GM18498 (cell line): ENCODE results near the gene SUMO2.

Experiments used
- ATAC-seq: cut with Tn5 transposase; IDR thresholded peaks from one replicate; pipeline ENCODE4 v1.9.1; 2021; ENCODE audit warnings: mild to moderate bottlenecking, moderate library complexity; ENCODE audit not compliant: unreplicated experiment

Gene SUMO2

DNA sequence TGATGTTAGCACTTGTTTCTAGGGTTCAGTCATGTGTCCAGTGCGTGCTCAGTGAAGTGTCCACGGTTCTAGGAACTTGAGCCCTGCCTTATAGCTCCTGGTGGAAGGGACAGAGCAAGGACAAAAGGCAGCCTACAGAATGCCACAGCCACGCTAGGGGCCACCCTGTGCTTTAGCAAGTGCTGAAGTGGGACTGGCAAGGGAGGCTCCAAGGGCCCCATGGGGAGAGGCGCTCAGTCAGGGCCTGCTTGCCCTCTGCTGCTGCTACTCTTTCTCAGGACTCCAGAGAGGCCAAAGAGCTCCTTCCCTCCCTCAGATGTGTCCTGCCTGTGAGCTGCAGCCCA is 58.0 kb downstream of the SUMO2 start:
- ATAC-seq, result no peak

DNA sequence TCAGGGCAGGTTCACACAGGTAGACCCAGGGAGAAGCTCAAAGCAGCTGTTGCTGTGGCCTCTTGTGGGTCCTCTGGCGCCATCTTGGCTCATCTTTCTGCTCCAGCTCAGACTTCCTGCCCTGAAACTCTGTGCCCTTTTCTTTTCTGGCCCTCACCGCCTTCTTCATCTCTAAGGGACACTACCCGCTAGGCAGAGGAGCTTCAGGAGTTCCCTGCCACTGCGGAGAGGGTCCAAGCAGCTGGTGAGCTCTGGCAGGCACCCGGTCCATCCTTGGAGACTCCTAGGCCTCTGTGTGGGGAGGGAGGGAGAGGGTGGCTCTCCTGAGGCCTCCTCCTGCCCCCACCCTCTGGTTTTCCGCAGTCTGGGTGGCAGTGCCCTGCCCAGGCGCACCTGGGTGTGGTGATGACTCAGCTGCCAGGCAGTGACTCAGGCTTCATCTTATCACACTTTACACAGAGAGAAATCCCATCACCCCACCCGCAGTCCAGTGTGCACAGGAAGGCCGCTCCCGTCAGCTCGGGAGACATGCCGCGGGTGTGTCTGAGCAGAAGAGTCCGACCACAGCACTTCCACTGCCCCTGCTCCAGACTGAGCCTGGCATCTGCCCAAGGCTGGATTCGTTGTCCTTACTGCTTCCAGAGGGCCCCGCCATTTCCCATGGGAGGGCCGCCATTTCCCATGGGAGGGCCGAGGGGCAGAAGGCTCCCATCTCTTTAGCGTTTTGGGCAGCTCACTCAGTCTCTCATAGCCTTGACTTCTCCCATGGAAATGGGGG is 58.5 kb downstream of the SUMO2 start:
- ATAC-seq, result no peak

DNA sequence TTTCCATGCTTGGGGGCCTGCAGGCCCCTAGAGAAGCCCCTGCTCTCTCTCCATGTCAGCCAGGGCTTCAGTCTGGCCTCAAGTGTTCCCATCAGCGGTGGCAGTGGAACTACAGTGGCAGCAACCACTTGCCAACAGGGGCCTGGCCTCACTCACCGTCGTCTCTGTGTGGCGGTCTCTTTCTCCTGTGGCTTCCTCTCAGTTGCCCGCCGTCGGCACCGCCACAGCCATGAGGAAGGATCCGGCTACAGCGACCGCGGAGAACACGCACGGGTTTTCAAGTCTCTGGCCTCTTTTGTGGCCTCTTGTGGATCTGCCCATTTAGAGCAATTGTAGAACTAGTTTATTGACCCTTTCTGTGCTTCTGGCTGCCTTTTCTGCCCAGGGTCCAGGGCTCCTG is 64.5 kb downstream of the SUMO2 start:
- no peak for ATAC-seq

DNA sequence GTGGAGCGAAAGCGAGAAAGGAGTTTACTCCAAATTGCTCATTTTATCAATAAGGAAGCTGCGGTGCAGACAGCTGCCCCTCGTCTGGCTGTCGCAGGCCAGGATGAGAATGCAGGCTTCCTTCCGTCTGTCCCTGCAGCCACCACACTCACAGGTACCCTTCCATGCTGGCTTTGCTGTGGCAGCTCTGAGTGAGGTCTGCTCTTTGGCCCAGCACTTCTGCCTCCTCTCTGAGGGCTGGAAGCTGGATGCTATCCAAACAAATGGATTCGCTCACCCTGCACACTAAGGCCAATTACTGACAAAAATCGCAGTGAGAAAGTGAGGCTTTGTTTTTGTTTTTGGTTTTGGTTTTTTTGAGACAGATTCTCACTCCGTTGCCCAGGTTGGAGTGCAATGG is 66.0 kb downstream of the SUMO2 start:
- no peak for ATAC-seq
